HepG2 (cell line): ENCODE measurements around the gene NPS. TPM values are rescaled to one million over a fixed set of nuclear protein-coding genes. Genes with fewer than 3 reads are reported as not detected.

Experiments used
- SMAD1 ChIP-seq: sonication (generic); formaldehyde crosslinking; IDR thresholded peaks from 2 replicates; pipeline ENCODE4 v1.4.0; 2020; ENCODE audit warnings: missing genetic modification reagents, low read depth, mild to moderate bottlenecking, borderline replicate concordance
- polyA plus RNA-seq, 8 experiments: library from polyadenylated mRNA; depleted of rRNA in 3 of 8; stranded (reverse) in 7 of 8; unstranded in 1 of 8; fragments of >200 nt; fragmentation: Illumina TruSeq in 4 of 8; extraction: Trizol in 4 of 8; gene quantifications; 2 replicates each; pipeline versions ENCODE4 v1.2.1 to v1.2.3, GENCODE V29; 2011 to 2016; ENCODE audit warnings: low read depth in 4 of 8, missing spikeins in 1 of 8, mixed read lengths in 1 of 8; ENCODE audit not compliant: insufficient read depth in 1 of 8
- total RNA-seq, 5 experiments: library from RNA; depleted of rRNA; stranded (reverse); fragments of >200 nt; fragmentation: Illumina TruSeq; extraction: Trizol; gene quantifications; 2 replicates each; pipeline ENCODE4 v1.2.3, GENCODE V29; 2016; ENCODE audit warnings: low read depth in 1 of 5
- TF ChIP-seq, protein P1 (sequence below): sonication (generic); formaldehyde crosslinking; IDR thresholded peaks from 2 replicates; pipeline ENCODE4 v1.4.0; 2020; ENCODE audit warnings: missing genetic modification reagents
- TF ChIP-seq, protein P2 (sequence below), 2 experiments: sonication (generic) in 1 of 2; formaldehyde crosslinking in 1 of 2; IDR thresholded peaks; 2 replicates each; pipeline versions ENCODE4 v1.6.1 to v1.9.0; 2014 to 2022; ENCODE audit warnings: antibody characterized with exemption in 1 of 2, borderline replicate concordance in 1 of 2, inconsistent platforms in 1 of 2, low read depth in 1 of 2, missing genetic modification reagents in 1 of 2

The NPS gene
- total and polyA plus RNA-seq, 2 of the 13 experiments (the other 11 are each of a cell fraction or from before 2014, with no cell fraction given): not detected

DNA sequence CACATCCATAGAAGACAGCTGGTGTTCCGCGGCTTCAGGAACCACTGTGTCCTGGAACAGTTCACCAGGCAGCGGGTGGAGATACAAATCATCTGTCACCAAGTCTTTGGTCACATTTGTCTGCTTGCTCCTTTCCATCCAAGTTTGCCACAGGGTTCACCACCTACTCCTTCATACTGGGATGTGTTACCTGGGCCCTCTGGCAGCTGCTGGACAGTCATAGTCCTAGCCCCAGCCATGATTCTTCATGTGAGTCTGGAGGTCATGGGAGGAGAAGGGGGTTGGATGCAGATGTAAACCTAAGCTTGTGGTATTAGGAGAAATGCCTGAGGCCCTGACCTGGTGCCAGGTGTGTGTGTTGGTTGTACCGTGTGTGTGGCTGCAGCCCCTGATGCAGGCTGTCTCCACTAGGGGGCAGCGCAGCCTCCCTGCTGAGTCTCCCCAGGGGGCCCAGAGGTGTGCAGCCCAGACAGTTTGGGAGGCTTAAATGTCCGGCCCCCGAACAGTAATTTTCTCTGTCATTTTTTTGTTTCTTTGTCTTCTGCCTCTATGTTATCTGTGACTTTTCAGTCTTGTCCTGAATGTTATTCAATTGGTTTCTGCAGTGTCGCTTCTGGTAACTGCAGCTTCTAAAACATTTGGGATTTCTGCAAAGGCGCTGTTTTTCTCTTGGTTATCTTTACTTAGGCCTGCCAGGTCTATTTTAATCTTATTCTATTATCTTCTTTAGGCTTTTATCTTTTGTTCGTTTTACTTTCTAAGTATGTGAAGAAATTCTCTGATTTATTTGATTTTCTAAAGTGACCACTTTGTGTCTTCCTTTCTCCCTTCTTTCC, 14.8 kb downstream of the NPS start (continued):
- TF ChIP-seq, protein P1, sequence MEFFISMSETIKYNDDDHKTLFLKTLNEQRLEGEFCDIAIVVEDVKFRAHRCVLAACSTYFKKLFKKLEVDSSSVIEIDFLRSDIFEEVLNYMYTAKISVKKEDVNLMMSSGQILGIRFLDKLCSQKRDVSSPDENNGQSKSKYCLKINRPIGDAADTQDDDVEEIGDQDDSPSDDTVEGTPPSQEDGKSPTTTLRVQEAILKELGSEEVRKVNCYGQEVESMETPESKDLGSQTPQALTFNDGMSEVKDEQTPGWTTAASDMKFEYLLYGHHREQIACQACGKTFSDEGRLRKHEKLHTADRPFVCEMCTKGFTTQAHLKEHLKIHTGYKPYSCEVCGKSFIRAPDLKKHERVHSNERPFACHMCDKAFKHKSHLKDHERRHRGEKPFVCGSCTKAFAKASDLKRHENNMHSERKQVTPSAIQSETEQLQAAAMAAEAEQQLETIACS (CRISPR knock-in tag): no peak
- TF ChIP-seq, protein P2, sequence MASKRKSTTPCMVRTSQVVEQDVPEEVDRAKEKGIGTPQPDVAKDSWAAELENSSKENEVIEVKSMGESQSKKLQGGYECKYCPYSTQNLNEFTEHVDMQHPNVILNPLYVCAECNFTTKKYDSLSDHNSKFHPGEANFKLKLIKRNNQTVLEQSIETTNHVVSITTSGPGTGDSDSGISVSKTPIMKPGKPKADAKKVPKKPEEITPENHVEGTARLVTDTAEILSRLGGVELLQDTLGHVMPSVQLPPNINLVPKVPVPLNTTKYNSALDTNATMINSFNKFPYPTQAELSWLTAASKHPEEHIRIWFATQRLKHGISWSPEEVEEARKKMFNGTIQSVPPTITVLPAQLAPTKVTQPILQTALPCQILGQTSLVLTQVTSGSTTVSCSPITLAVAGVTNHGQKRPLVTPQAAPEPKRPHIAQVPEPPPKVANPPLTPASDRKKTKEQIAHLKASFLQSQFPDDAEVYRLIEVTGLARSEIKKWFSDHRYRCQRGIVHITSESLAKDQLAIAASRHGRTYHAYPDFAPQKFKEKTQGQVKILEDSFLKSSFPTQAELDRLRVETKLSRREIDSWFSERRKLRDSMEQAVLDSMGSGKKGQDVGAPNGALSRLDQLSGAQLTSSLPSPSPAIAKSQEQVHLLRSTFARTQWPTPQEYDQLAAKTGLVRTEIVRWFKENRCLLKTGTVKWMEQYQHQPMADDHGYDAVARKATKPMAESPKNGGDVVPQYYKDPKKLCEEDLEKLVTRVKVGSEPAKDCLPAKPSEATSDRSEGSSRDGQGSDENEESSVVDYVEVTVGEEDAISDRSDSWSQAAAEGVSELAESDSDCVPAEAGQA (IDR thresholded peaks at IDR 0.05; ENCODE audit: low read depth): no peak
- TF ChIP-seq, protein P2 (CRISPR knock-in tag; IDR thresholded peaks at IDR 0.05; ENCODE audit: borderline replicate concordance): no peak
- no peak for TF ChIP-seq SMAD1 (CRISPR knock-in tag)
